OCI-LY1 (cell line): ENCODE results near the gene FBXW12.

Experiments
- CTCF ChIP-seq: fragments of 200-600 bp; sonication (generic), shearing (Covaris generic); IDR thresholded peaks from 2 replicates; pipeline ENCODE4 v1.5.1; 2017; ENCODE audit warnings: mild to moderate bottlenecking, antibody characterized with exemption, low read length, moderate library complexity, mixed read lengths
- EZH2 ChIP-seq: fragments of 200-600 bp; sonication (generic), shearing (Covaris generic); IDR thresholded peaks from 2 replicates; pipeline ENCODE4 v1.8.0; 2017; ENCODE audit warnings: borderline replicate concordance, mixed run types, mild to moderate bottlenecking, antibody characterized with exemption, low read length, moderate library complexity, mixed read lengths

GRCh38 chr3:48437812-48438211 lies 65.8 kb downstream of the FBXW12 start:
- TF ChIP-seq CTCF (no peak), EZH2 (no peak)
